AG04450 (cell line): ENCODE data around the gene CEACAM8. TPM values are rescaled to one million over a fixed set of nuclear protein-coding genes. Genes with fewer than 3 reads are reported as not detected.

Source experiments
- CTCF ChIA-PET: fragments of 300-600, 350-600 bp; formaldehyde crosslinking; extraction: SDS; loops from one replicate; lab custom pipeline; 2022; ENCODE audit warnings: antibody characterized with exemption, inconsistent platforms; lab: Charles Lee
- POLR2A ChIA-PET: fragments of 350-600 bp; formaldehyde crosslinking; extraction: SDS; loops from one replicate; lab custom pipeline; 2021; ENCODE audit warnings: antibody characterized with exemption, inconsistent platforms; lab: Yijun Ruan, JAX
- DNase-seq: peaks from one replicate; pipeline ENCODE4 v3.0.0-alpha.2; 2011; ENCODE audit warnings: low read depth, low spot score
- H3K27ac ChIP-seq: one replicate; pipeline ENCODE4 v1.5.1; 2012; ENCODE audit warnings: low read depth, low read length, control low read depth
- H3K27me3 ChIP-seq: one replicate; pipeline ENCODE4 v1.6.0; 2012; ENCODE audit warnings: low read length; ENCODE audit not compliant: control insufficient read depth, insufficient read depth
- H3K4me3 ChIP-seq: 2 replicates; pipeline ENCODE4 v1.5.1; 2011; ENCODE audit warnings: mild to moderate bottlenecking, low read depth, low read length, control low read depth
- H3K9me3 ChIP-seq: 2 replicates; pipeline ENCODE4 v1.5.1; 2012; ENCODE audit warnings: low read length; ENCODE audit not compliant: control insufficient read depth, insufficient read depth
- CTCF ChIP-seq: IDR thresholded peaks from 2 replicates; pipeline ENCODE4 v1.5.1; 2011; ENCODE audit warnings: low read depth, low read length, control low read depth, inconsistent platforms
- polyA plus RNA-seq: library from polyadenylated mRNA; depleted of rRNA; stranded (reverse); fragments of >200 nt; gene quantifications from 2 replicates; pipeline ENCODE4 v1.2.3, GENCODE V29; 2011

The CEACAM8 gene
- polyA plus RNA-seq, 1 experiment = not detected

GRCh38 chr19:42571116-42571515 lies 23.6 kb downstream of the CEACAM8 start:
- no peak for DNase-seq
- H3K27ac ChIP-seq = no peak overlapping the region
- ChIA-PET POLR2A (no interaction called here), CTCF (interaction anchor here (0.7 kb wide), 1 partner anchor 136 kb away, joined by 3 read pairs; no protein-coding TSS in a partner anchor)
- TF ChIP-seq CTCF = no peak
- H3K4me3 ChIP-seq = no peak overlapping the region
- no peaks in the 10 kb centered on the region for H3K9me3 ChIP-seq
- peaks cover 6% of the 10 kb centered on the region for H3K27me3 ChIP-seq

DNA sequence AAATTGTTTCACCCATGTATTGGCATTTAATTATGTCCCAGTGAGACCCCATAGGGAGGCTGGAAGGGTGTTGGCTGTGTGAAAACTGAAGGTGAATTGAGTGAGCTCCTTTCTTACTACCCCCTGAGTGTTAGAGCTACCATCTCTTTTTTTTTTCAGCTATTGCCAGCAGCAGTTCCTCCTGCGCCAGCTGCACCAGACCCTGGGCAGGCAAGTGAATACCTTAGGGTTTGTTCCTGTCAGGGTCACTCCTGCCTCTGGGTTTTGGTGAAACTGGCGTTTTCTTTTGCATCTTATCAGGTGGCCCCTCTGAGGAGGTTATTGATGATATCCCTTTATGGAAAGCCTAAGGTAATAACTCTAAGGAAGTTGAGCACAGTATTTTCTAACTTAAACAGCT lies 25.5 kb downstream of the CEACAM8 start:
- no peak overlapping the region for H3K27ac ChIP-seq
- H3K4me3 ChIP-seq = no peak overlapping the region
- no peak for TF ChIP-seq CTCF
- CTCF ChIA-PET = interaction anchor here (0.8 to 1.1 kb wide), 2 partner anchors 17 to 130 kb away, joined by 3 to 5 read pairs; no protein-coding TSS in a partner anchor
- POLR2A ChIA-PET = no interaction called here
- no peaks in the 10 kb centered on the region for H3K9me3 ChIP-seq
- H3K27me3 ChIP-seq = peaks cover 9% of the 10 kb centered on the region
- no peak for DNase-seq

DNA sequence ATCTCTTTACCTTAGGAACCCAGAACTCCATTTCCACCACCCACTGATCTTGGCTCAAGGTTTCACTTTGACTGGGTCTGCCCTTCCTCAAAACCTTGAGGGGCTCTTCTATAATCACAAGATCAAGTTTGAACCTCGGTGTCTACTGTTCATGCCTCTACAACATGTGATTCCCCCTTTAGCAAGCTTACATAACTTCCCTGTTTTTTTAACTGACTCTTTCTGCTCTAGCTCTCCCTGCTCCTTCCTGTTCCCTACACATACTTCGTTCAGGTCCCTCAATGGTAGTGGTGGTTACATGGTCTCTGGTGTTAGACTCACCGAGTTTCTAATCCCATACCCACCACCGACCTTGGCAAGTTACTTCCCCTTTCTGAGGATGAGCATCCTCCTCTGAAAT lies 26.7 kb downstream of the CEACAM8 start:
- no peak overlapping the region for H3K27ac ChIP-seq
- CTCF ChIA-PET = interaction anchor here (0.6 to 1.3 kb wide), 3 partner anchors 118 to 223 kb away, joined by 3 read pairs; no protein-coding TSS in a partner anchor
- no peak for TF ChIP-seq CTCF
- no peaks in the 10 kb centered on the region for H3K9me3 ChIP-seq
- H3K27me3 ChIP-seq = peaks cover 9% of the 10 kb centered on the region
- DNase-seq = no peak
- POLR2A ChIA-PET = no interaction called here
- H3K4me3 ChIP-seq = no peak overlapping the region

DNA sequence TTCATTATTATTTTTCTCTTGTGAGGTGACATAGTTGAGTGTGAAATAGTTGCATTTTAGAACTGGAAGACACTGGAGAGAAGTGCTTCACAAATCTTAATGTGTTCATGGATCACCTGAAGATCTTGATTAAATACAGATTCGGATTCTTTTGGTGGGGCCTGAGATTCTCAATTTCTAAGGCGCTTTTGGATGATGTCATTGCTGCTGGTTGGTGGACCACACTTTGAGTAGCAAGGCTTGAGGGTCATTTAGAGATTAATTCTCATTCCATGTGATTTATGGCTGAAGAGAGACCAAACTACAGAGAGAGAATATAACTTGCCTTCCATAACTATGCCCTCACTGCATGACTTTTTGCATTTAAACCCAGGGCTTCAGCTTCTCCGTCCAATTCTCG lies 27.2 kb downstream of the CEACAM8 start:
- no peak for DNase-seq
- ChIA-PET POLR2A (no interaction called here), CTCF (interaction anchor here (0.6 to 1.3 kb wide), 8 partner anchors 12 to 223 kb away, joined by 3 to 9 read pairs (median 4); no protein-coding TSS in a partner anchor)
- H3K27ac ChIP-seq = no peak overlapping the region
- no peak overlapping the region for H3K4me3 ChIP-seq
- peaks cover 9% of the 10 kb centered on the region for H3K27me3 ChIP-seq
- H3K9me3 ChIP-seq = no peaks in the 10 kb centered on the region
- TF ChIP-seq CTCF = no peak

DNA sequence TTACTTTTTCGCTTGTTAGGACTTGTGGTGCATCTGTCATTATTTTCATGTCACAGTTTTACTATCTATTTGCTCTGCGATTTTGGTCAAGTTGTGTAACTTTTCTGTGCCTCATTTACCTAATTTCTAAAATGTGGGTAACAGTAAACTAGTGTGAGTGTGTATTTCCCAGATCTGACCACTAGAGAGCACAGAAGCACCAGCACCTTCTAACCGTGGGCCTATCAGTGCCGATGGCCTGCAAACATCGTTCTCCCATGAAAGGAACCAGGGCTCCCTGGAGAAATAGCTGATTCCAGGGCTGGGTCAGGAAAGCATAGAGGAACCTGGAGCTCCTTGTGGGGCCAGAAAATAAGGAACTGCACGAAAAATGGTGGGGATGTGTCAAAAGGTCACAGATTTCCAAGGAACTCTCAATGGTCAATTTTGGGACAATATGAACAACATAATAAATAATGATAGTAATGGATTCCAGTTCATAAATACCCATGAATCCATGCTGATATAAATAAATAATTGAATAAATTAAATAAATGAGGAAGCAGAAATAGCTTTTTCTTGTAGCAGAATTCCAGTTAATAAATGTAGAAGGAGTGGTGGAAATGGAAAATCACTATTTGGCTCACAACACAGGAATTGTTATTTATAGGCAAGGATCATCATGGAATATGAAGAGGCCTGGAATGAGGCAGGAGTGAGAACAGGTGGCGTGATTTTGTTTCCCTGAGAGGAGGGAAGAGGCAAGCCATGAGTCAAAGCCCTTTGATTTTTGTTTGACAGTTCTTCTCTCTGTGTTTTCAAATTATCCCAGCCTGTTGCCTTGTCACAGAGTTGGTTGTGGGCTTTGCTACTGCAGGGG lies 31.1 kb downstream of the CEACAM8 start:
- POLR2A ChIA-PET = no interaction called here

More for the DNA sequence above, 31.1 kb downstream of the CEACAM8 start:
- Histone ChIP-seq H3K27ac (no peak overlapping the region), H3K27me3 (peaks cover 17% of the 10 kb centered on the region), H3K9me3 (no peaks in the 10 kb centered on the region), H3K4me3 (no peak overlapping the region)
- no peak for DNase-seq
- peak; percentile 76 for TF ChIP-seq CTCF
- CTCF ChIA-PET = interaction anchor here (0.6 to 2.2 kb wide), 15 partner anchors 9 to 810 kb away, joined by 3 to 11 read pairs (median 3); partner anchors contain the start of gene CEACAM1
